ENCODE measurements around the gene PUDP. TPM values are rescaled to one million over a fixed set of nuclear protein-coding genes. Genes with fewer than 3 reads are reported as not detected.
A peak's percentile ranks its signal among the peaks of the same experiment; 100 is the strongest.

PUDP gene
- total RNA-seq, 6 experiments from 2014 or later: 8.8 to 18.4 (median 11.8) TPM

- DNase-seq (no peak), ATAC-seq (no peak)
- Histone ChIP-seq H3K4me1 (no peaks in the 10 kb centered on the region), H3K36me3 (no peaks in the 10 kb centered on the region), H3K27me3 (no peaks in the 10 kb centered on the region), H3K27ac (no peak overlapping the region), H3K9me3 (no peaks in the 10 kb centered on the region), H3K4me3 (no peak overlapping the region)
- TF ChIP-seq, protein P1, sequence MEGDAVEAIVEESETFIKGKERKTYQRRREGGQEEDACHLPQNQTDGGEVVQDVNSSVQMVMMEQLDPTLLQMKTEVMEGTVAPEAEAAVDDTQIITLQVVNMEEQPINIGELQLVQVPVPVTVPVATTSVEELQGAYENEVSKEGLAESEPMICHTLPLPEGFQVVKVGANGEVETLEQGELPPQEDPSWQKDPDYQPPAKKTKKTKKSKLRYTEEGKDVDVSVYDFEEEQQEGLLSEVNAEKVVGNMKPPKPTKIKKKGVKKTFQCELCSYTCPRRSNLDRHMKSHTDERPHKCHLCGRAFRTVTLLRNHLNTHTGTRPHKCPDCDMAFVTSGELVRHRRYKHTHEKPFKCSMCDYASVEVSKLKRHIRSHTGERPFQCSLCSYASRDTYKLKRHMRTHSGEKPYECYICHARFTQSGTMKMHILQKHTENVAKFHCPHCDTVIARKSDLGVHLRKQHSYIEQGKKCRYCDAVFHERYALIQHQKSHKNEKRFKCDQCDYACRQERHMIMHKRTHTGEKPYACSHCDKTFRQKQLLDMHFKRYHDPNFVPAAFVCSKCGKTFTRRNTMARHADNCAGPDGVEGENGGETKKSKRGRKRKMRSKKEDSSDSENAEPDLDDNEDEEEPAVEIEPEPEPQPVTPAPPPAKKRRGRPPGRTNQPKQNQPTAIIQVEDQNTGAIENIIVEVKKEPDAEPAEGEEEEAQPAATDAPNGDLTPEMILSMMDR (IDR thresholded peaks at IDR 0.05): no peak
- 76% methylated on average over 4 of the region's 7 CpGs for WGBS (ENCODE audit: insufficient coverage, low coverage, low lambda C conversion rate, missing lambda C conversion rate)
- intact Hi-C loops (cut with DNase I): no loop called here
These were observed 6.2 kb upstream of the PUDP start for GRCh38 chrX:7154041-7154597.

DNA sequence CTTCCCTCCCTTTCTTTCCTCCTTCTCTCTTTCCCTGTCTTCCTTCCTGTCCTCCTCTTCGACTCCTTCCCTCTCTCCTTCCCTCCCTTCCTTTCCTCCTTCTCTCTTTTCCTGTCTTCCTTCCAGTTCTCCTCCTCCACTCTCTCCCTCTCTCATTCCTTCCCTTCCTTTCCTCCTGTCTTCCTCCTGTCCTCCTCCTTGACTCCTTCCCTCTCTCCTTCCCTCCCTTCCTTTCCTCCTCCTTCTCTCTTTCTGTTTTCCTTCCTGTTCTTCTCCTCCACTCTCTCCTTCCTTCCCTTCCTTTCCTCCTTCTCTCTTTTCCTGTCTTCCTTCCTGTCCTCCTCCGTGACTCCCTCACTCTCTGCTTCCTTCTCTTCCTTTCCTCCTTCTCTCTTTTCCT, 5.3 kb upstream of the PUDP start:
- intact Hi-C loops (cut with DNase I): no loop called here
- no peaks in the 10 kb centered on the region for H3K36me3 ChIP-seq
- no peak overlapping the region for H3K27ac ChIP-seq
- TF ChIP-seq POLR2A (IDR thresholded peaks at IDR 0.05): no peak
- TF ChIP-seq, protein P1 (IDR thresholded peaks at IDR 0.05): no peak
- 67% methylated on average over 2 of the region's 2 CpGs for WGBS (ENCODE audit: insufficient coverage, low coverage, low lambda C conversion rate, missing lambda C conversion rate)
- H3K9me3 ChIP-seq: no peaks in the 10 kb centered on the region
- no peak for DNase-seq
- H3K27me3 ChIP-seq: no peaks in the 10 kb centered on the region
- no peak for ATAC-seq
- no peaks in the 10 kb centered on the region for H3K4me1 ChIP-seq
- H3K4me3 ChIP-seq: no peak overlapping the region

DNA sequence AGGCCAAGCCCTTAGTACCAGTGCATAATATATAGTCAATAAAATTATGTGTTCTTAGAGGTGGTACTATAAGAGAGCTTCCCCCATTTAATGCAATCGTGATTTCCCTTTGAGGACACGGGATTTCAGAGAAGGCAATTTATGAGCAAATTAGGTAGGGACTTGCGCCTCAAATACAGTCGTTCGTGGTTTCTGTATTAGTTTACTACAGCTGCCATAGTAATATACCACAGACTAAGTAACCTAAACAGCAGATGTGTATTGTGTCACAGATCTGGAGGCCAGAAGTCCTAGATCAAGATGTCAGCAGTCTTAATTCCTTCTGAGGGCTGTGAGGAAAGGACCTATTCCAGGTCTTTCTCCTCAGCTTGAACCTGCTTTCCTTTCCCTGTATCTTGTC, 1.5 kb upstream of the PUDP start:
- TF ChIP-seq, protein P1 (IDR thresholded peaks at IDR 0.05): no peak
- no peak for TF ChIP-seq POLR2A (IDR thresholded peaks at IDR 0.05)
- WGBS (ENCODE audit: insufficient coverage, low coverage, low lambda C conversion rate, missing lambda C conversion rate): 90% methylated on average over 5 of the region's 5 CpGs
- intact Hi-C loops (cut with DNase I): no loop called here

DNA sequence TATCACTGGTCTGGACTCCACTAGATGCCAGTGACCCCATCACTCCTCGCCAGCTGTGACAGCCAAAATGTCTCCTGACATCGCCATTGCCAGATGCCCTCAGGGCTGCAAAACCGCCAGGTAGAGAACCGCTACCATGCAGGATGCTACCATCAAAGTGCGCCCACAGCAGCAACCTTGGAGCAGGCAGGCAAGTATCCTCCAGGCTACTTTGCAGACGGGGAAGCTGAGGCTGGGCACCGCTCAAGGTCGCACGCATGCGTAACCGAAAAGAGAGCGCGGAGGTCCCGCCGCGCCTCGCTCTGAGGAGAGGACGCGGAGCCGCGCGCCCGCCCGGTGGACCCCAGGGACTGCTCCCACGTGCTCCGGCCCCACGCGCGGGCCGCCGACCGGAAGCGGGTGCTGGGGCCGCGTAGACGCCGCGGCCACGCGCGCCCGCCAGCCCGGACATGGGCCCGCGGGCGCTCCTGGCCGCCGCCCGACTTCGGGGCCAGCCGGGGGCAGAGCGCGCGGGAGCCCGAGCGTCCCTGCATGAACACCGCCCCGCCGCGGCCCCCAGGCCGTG, 458 bp downstream of the PUDP start, which contains the start of gene STS:
Gene STS, plus strand, starts transcription at position 300 of the 565 bp plus-strand sequence. CDS start 105,488 bp downstream, outside the sequence.
- H3K27ac ChIP-seq: peak within 1 kb of the TSS; percentile 83 to 93 (median 90)
- WGBS (ENCODE audit: insufficient coverage, low coverage, low lambda C conversion rate, missing lambda C conversion rate): 0% methylated on average over 7 of the region's 61 CpGs

More for the DNA sequence above, 1.5 kb upstream of the PUDP start:
- ATAC-seq: no peak
- Histone ChIP-seq H3K27me3 (no peaks in the 10 kb centered on the region), H3K9me3 (no peaks in the 10 kb centered on the region), H3K4me3 (no peak overlapping the region), H3K27ac (no peak overlapping the region), H3K4me1 (peaks cover 0 to 18% (median 2%) of the 10 kb centered on the region in 4 donors), H3K36me3 (no peaks in the 10 kb centered on the region)
- DNase-seq: no peak

More for the DNA sequence above, 458 bp downstream of the PUDP start, which contains the start of gene STS:
- Histone ChIP-seq H3K4me3 (peak within 1 kb of the TSS; percentile 74 to 90 (median 77)), H3K36me3 (no peaks in the 10 kb centered on the region), H3K4me1 (peaks cover 0 to 18% (median 2%) of the 10 kb centered on the region in 4 donors), H3K27me3 (no peaks in the 10 kb centered on the region), H3K9me3 (no peaks in the 10 kb centered on the region)
- intact Hi-C loops (cut with DNase I): no loop called here
- no peak for TF ChIP-seq POLR2A (IDR thresholded peaks at IDR 0.05)
- TF ChIP-seq, protein P1 (IDR thresholded peaks at IDR 0.05): no peak
- ATAC-seq (peak; percentile 23 to 64 (median 62)), DNase-seq (peak; percentile 45 to 68 (median 55))
